NK-92 (cell line): ENCODE data around the gene SHB.

ENCODE experiments used
- DNase-seq: peaks from one replicate; lab custom pipeline; 2025; ENCODE audit not compliant: unreplicated experiment; lab: John Stamatoyannopoulos, UW

Gene SHB

DNA sequence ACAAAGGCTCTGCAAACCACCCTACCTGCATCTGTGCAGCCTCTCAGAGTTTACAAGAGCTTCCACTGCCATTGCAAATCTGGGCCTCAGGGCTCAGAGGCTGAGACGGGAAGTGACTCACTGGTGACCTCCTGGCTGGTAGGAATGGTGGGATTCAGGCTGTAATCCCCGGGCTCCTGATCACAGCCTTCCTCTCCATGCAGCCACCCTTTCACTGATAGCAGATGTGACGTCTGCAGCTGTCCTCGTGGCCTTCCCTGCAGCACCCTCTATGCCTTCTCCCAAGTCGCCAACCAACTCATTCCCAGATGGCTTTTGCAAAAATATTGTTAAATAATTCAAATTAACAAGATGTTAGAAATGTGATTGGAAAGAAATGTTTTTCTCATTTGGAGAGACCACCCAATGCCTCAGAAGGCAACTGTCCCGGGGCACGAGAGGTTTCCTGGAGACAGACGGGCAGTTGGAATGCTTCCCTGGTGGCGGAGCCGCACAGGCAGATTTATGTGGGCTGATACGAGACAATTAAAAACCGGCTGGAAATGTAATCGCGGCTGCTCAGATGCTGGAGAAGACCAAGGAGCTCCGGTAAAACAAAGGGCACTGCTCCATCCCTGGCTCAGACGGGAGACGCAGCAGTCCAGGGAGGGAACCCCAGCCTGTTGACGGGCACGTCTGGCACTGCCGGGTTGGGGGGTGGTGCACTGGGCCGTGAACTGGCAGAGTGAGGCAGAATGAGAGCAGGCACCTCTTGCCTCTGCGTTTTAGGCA is 130.7 kb downstream of the SHB start:
- no peak for DNase-seq

DNA sequence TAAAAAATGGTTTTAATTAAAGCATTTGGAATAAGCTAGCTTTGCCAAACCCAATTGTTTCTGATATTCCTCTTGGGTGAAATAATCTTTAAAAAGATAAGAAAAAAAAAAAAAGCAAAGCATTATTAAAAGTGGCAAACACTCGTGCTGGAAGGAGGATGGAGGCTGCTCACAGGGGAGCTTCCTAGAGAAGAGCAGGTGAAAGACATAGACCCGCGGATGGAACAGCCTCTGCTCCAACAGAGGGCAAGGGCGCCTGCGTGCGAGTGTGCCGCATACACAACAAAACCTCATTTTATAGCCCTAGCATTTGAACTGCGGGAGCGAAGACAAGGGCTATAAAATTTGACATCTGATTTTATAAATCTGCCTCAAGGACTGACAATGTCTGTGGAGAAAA is 131.7 kb downstream of the SHB start:
- no peak for DNase-seq

DNA sequence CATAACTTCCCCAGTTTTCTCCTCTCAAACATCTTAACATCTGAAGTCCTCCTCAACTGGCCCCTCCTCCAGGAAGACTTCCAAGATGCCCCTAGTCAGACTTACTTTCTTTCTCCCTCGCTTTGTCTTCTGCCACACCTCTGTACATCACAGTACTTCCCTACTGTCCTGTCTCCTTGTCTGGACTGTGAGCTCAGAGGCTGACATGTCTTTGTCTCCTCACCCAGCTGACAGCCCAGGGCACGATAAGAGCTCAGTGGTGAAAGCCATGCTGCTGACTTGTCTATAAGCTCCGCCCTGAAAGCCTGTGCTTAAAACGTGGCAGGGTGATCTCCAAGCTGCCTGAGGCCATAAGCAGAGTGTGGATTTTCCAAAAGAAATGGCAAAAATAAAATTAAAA is 132.1 kb downstream of the SHB start:
- DNase-seq: no peak

DNA sequence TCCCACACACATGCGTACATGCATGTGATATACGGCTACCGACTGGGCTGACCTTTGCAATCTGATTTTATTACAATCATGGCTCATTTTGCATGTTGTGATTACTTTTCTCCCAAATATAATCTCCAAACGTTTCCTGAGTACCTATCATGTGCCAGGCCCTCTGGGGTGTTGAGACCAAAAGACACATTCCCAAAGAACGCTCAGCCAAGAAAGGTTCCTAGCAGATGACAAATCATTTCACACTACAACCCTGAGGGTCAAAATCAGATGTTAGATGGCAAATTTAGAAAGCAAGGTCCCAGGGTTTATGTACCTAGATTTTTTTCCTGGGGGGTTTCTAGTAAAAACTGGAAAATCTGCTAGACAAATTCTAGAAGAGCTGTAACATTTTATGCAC is 132.7 kb downstream of the SHB start:
- no peak for DNase-seq

DNA sequence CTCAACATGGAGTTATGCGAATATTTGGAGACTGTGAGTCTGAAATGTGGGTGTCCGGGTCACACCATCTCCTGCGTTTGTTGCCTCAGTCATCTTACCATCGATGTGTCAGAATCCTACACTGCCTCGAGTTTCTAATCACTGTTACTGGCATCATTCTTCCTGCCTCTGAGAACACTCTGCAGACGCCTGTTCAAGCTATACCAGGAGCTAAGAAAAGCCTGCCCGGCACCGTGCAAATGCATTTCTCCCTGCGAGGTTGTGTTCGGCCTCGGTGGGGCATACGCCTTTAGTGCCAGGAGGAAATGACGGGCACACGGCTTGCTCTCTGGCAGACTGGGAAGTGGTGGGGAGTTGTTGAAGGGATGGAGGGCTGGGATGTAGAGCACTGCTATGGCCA is 133.9 kb downstream of the SHB start:
- DNase-seq: no peak

DNA sequence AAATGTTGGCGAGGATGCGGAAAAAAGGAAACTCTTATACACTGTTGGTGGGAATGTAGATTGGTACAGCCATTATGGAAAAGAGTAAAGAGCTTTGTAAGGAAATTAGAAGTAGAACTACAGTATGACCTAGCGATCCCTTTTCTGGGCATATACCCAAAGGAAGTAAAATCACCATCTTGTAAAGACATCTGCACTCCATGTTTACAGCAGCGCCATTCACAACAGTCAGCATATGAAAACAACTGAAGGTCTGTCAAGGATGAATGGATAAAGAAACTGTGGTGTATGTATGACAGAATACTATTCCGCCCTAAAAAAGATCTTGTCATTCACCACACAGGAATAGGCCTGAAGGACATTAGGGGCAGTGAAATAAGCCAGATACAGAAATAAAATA is 137.4 kb downstream of the SHB start:
- no peak for DNase-seq

DNA sequence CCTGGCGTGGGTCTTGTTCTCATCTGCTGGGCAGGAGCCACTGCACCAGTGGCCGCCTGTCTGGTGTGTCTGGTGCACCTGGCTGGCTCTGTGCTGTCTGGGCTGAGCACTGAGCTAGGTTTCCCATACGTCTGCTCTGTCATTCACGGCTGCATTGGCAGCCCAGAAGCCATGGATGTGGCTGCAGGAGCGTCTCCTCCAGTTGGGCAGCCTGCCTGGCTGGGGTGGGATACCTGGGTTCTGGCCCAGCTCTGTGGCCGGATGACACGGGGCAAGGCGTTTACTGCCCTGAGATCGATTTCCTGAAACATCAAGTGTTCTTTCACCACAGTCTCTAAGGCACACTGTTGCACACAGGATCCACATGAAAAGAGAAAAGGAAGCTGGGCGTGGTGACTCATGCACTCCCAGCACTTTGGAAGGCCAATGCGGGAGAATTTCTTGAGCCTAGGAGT is 139.6 kb downstream of the SHB start:
- DNase-seq: no peak

DNA sequence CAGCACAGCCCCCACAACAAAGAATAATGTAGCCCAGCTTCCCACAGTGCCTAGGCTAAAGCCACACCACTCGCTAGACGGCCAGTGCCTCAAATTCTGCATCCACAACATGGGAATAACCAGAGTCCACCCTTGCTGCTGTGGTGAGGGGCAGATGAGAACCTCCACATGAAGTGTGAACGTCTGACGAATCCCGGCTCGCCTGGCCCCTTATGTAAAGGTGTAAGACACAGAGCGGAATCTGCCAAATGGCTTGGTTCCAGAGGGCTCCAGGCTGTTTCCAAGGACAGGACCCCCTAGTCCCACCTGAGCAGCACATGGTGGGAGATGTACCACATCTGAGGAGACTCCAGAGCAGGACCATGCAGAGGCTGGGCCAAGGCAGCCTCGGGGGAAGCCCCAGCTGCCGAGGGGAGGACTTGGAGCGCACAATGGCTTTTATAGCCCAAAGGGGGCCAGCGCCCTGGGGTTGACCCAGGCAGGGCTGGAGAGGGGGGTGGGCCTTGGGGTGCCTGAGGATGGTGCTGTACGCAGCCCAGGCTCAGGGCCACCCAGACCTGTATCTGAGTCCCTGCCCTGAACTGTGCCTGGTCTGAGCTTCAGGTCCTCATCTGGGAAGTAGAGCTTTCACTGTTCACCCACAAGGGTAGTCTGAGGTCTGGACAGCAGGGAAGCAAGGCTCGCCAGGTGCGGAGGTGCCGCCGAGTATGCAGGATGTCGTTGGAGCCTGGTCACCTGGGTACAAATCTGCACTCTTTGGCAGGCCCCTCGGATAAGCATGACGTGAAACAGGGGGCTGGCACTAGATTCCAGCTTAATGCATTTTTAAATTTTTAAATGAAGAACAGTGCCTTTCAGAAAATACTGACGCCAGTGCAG is 140.2 kb downstream of the SHB start:
- no peak for DNase-seq

DNA sequence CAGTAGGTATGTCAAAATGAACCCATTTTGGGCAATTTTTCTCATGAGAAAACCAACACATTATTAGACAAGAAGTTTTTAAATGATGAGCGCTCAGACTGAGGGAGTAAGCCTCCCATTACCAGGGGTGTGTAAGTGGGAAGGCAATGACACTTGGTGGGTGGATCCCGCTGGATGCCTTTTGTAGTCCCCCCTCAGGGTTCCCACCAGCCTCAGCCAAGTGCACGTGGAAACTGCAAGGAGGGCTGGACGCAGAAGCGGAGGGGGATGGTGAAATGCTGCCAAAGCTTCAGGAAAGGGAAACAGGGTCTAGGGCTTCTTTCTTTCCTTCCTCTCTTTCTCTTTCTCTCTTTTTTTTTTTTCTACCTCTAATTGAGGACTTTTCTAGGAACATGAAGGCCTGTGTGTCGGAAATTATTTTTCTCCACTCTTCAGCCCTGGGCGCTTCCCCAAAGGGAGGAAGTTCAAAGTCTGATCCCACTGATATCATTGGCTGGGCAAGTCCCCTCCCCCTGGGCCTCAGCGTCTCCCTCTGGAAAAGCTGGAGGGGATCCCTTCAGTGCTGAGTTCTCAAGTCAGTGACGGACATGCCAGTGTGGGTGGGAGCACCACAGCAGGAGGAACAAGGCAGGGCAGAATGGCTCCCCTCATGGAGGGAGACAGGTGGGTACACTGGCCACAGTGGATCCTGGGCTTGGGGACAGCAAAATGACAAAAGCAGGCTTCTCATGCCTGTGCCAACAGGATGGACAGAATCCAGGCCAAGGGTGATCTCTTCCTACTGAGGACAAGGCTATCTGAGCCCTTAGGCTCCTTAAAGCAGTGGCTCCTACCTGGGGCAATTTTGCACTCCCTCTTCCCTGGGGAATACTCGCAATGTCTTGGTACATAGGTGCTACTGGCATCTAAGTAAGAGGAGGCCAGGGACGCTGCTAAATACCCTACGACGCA is 141.2 kb downstream of the SHB start:
- DNase-seq: no peak

DNA sequence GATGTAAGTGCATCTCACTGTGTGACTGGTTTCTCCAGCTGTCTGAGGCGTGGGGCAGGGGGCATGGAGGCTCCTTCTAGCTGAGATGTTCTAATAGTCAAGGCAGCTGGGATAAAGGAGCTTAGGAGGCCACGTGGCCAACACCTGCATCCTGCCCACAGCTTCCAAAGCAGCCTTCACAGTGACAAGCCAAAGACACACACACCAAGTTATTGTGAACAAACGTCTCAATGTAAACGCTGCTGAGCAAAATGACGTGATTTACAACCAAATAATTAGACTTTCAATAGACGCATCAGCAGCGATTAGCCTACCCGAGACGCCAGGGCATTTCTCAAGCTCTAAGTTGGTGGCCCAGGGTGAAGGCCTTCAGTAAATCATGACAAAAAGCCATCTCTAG is 141.9 kb downstream of the SHB start:
- DNase-seq: no peak

DNA sequence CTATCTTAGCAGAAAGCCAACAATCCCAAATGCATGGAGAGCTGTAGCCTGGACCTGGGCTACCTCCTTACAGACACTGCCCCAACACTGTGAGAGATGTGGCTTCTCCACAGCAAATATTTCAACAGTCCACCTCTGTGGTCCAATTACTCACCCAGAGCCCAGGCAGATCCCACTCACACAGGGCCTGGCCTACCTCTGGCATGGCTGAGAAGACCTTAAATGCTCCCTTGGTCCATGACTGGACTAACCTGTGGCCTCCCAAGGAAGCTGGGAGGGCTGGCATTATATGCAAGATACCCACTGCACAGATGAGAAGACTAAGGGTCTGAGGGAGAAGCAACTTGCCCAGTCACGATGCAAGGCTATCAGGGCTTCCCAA is 142.3 kb downstream of the SHB start:
- DNase-seq: no peak

DNA sequence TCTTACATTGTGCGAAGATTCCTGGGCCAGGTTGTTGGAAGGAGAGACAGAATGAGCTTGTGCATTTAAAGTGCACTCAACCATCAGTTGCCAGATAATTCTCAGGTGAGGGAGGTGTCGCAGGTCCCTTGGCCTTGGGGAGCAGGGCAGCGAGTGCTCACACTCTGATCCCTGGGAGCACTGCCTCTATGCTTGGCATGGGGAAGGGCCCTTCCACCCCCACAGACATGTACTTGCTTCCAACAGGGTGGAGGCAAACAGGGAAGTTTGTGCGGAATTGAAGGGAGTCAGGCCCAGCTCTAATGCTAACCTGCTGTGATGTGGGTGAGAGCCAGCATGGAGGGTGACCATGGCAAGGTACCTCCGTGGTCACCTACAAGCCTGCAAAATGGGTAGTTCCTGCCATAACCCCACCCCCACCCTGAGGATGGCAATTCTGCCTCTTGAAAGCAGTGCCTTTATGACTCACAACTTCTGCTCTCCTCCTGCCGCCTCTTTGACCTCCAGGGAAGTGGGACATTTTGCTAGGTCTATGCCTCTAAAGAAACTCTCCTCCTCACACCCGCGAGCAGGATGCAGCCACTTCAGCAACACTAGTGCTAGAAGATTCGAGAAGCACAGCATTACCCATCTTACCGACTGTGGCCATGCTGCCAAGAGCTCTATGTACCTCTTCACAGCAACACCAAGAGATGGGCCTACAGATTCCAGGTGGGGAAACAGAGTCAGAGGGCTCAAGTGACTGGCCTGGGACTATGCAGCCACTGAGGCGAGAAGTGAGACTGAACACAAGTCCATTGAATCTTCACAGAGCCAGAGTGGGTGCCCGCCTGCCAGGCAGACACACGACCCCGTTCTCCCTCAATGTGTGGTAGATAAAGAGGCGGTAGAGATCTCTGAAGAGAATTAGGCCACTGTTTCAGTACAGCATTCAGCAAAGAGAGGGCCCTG is 143.0 kb downstream of the SHB start:
- DNase-seq: no peak

DNA sequence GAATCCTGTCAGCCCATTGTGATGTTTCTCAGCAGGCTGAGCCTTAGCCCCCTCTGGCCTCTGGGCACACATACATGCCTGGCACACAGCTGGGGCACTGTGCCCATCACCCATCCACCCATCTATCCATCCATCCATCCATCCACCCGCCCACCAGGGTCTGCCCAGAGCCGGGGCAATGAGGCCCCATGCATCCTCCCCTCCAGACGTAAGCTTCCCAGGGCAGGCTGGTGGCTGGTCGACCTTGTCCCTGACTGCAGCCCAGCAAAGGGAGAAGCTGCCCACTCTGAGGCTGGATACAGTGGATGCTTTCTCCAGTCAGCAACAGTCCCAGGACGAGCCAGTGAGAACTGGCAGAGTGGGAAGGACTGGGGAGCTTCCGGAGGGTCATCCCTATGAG is 144.0 kb downstream of the SHB start:
- no peak for DNase-seq

DNA sequence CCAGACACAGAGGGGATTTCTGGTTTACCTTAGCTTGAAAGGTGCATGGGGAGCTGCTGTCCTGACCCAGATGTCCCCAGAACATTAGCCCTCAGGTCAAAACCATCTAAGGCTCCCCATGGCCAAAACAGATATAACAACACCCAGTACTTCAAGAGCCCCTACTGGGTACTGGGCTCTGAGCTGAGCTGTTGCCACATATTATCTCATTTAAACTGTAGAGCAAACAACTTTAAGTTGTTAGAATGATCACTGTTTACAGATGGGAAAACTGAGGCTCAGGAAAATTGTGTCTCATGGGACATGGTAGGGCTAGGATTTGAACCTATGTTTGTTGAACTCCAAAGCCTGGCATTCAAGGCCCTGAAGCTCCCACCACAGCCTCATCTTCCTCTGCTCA is 144.5 kb downstream of the SHB start:
- DNase-seq: no peak

DNA sequence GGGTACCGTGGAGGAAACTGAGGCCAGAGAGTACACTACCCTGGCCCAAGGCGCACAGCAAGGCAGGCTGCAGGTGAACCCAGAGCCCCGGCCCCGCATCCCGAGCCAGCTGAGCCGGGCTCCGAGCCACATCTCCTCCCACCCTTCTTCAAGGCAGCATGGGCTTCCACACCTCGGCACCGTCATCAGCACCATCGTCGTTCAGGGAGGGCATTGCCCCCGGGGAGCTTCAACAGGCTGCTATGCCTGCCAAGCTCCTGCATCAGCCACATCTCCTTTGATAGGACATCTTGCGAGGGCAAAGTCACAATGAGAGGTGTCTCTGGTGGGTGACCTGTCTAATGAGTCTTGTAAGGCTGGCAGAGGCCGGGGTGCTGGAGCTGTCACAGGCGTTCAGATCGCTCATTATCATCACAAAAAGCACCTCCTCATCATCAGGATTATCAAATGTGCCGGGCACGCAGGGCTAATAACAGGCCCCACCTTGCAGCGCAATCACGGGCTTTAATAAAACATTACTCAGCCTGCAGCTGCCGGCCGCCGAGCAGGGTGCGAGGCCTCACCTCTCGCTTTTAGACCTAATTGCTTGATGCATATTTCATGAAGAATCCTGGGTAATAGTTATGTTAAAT is 145.1 kb downstream of the SHB start:
- DNase-seq: no peak

DNA sequence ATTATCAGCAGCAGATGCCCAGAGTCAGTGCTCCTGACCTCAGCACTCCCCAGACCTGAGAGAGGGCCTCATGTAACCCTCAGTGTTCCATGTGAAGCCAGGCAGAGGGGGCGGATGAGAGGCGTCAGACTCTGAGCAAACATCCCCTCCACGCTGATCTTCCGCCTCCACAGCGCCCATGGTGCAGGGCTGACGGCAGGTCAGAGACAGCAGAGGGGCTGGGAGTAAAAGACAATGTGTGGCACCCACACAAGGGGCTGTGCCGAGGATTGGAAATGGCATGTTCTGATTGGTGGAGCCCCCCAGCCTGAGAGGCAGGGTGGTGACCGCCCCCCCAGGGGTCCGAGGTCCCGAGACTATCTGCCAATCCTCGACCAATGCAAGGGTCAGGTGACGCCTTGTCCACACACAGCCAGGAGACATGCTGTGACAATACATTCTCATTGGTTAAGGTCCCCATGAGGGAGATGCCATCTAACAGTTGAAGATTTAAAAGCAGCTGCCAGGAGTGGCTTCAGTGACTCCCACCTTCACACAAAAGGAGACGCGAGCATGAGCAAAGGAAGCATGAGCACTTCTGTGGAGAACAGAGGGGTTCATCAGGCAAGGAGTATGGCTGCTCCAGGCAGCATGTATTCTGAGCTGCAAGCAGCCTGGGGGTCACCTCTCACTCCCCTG is 145.8 kb downstream of the SHB start:
- no peak for DNase-seq

DNA sequence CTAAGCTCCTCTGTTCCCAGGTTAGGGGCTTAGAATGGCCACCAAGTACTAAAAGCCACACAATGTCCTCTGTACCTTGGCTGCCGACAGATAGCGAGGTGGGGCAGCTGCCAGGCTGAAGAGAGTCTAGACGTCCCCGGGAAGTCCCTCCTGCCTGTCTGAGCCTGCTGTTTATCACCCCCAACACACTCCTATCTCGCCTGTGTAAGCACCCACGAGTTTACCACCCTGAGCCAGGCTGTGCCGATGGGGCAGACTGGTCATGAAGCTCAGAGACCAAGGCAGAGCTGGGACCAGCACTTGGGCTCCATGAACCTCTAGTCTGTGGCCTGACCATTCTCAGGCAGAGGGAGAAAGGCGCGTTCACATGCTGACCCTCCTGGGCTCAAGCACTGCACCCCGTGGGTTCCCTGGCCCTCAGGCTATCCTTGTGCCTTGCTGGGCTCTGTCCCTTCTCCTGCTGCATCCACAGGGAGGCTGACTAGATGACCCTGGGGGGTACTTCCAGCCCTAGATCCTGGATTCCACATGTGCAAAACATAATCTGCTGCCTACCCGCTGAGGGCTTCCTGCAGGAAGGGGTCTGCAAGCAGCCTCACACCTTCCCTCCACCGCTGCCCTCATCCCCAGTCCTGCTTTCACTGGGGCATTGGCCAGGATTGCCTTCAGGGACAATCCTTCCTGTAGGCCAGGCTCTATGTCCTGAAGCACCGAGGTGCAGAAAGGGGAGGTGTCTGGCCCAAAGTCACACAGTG is 146.5 kb downstream of the SHB start:
- no peak for DNase-seq

DNA sequence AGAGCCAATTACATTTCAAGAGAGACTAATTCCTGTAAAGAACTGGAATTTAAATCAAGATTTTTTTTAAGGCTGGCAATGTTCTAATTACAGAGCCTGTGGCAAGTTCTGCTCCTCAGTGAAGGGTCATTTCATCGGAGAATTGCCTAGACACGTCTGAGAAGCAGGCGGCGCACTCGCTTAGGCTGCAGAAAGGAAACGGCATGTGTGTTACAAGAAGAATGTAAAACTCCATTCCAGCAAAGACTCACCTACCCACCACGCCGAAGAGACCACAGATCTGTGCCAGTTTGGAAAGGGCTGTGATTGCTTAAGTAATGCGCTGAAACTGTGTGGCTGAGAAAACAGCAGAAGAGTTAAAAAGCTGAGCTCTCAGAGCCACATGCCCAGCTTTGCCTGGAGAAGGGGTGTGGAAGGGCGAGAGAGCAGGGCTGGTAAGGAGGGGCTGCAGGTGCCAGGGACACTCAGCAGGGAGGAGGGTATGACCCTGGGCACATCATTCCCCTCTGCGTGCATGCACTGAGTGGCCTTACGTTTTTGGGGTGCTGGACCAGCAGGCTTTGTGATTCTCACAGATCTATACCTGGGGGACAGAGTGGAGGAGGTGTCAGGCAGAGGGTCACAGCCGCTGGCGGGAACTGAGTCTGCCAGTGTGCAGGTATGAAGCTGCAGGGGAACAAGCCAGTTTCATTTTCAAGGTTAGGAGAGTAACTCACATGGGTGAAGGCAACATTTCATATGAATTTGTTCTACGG is 147.3 kb downstream of the SHB start:
- DNase-seq: no peak
